Type B pancreatic cell (in vitro differentiated cells): ENCODE data around the gene SETDB1. TPM values are rescaled to one million over a fixed set of nuclear protein-coding genes. Genes with fewer than 3 reads are reported as not detected.
"Not testable (repeated sequence)": the region's sequence is repeated elsewhere in the genome, so short reads cannot be mapped to it uniquely, and the experiment has no call there.

Experiments used
- DNase-seq: peaks from one replicate; pipeline ENCODE4 v3.0.0; 2021; ENCODE audit warnings: mixed read lengths; ENCODE audit not compliant: unreplicated experiment; ENCODE audit errors: extremely low spot score
- H3K27ac Mint-ChIP-seq: 2 replicates; pipeline ENCODE4 v1.8.0; 2021; ENCODE audit warnings: mild to moderate bottlenecking, mixed read lengths
- H3K27me3 Mint-ChIP-seq: 2 replicates; pipeline ENCODE4 v1.8.0; 2021; ENCODE audit warnings: mixed read lengths
- H3K36me3 Mint-ChIP-seq: 2 replicates; pipeline ENCODE4 v1.8.0; 2021; ENCODE audit warnings: mixed read lengths
- H3K4me1 Mint-ChIP-seq: one replicate; pipeline ENCODE4 v1.8.0; 2021; ENCODE audit warnings: mixed read lengths; ENCODE audit not compliant: unreplicated experiment
- H3K4me3 Mint-ChIP-seq: 2 replicates; pipeline ENCODE4 v1.8.0; 2021; ENCODE audit warnings: mild to moderate bottlenecking, mixed read lengths
- H3K9me3 Mint-ChIP-seq: 2 replicates; pipeline ENCODE4 v1.8.0; 2021; ENCODE audit warnings: mixed read lengths
- CTCF ChIP-seq: fragments of 200-600 bp; sonication (generic); conservative IDR thresholded peaks from 2 replicates; pipeline ENCODE4 v1.5.0; 2021; ENCODE audit warnings: antibody characterized with exemption, mild to moderate bottlenecking
- total RNA-seq: library from RNA; stranded (reverse); gene quantifications from 2 replicates; pipeline ENCODE4 v1.2.1, GENCODE V29; 2021; ENCODE audit warnings: low replicate concordance

Gene SETDB1
- total RNA-seq, 1 donor from 2014 or later: 73.8 TPM

- no peak for DNase-seq
- TF ChIP-seq CTCF: no peak
- Mint-ChIP-seq H3K9me3 (no peaks in the 10 kb centered on the region), H3K27me3 (peaks cover 6% of the 10 kb centered on the region), H3K27ac (no peak overlapping the region), H3K36me3 (no peaks in the 10 kb centered on the region), H3K4me1 (peaks cover 9% of the 10 kb centered on the region), H3K4me3 (no peak overlapping the region)
These were observed 36.1 kb upstream of the SETDB1 start for GRCh38 chr1:150890033-150890416.

GRCh38 chr1:150893336-150893913 lies 32.7 kb upstream of the SETDB1 start:
- Mint-ChIP-seq H3K4me3 (no peak overlapping the region), H3K9me3 (no peaks in the 10 kb centered on the region), H3K36me3 (no peaks in the 10 kb centered on the region), H3K4me1 (peaks cover 4% of the 10 kb centered on the region), H3K27me3 (peaks cover 14% of the 10 kb centered on the region), H3K27ac (no peak overlapping the region)
- TF ChIP-seq CTCF: no peak
- no peak for DNase-seq

GRCh38 chr1:150895618-150896017 lies 30.5 kb upstream of the SETDB1 start:
- Mint-ChIP-seq H3K36me3 (no peaks in the 10 kb centered on the region), H3K9me3 (no peaks in the 10 kb centered on the region), H3K27ac (no peak overlapping the region), H3K27me3 (peaks cover 10% of the 10 kb centered on the region), H3K4me1 (peaks cover 4% of the 10 kb centered on the region), H3K4me3 (no peak overlapping the region)
- no peak for TF ChIP-seq CTCF
- DNase-seq: no peak

- H3K4me3 Mint-ChIP-seq, H3K4me1 Mint-ChIP-seq, DNase-seq, H3K27me3 Mint-ChIP-seq, H3K36me3 Mint-ChIP-seq, H3K9me3 Mint-ChIP-seq, H3K27ac Mint-ChIP-seq: not testable (repeated sequence)
These were observed 26.4 kb upstream of the SETDB1 start for GRCh38 chr1:150899795-150900194.

- Mint-ChIP-seq H3K27me3 (no peaks in the 10 kb centered on the region), H3K36me3 (no peaks in the 10 kb centered on the region), H3K4me1 (no peaks in the 10 kb centered on the region), H3K9me3 (no peaks in the 10 kb centered on the region), H3K4me3 (no peak overlapping the region), H3K27ac (no peak overlapping the region)
- DNase-seq: no peak
- TF ChIP-seq CTCF: no peak
These were observed 23.8 kb upstream of the SETDB1 start for GRCh38 chr1:150902346-150902745.

- no peak overlapping the region for H3K4me3 Mint-ChIP-seq
- TF ChIP-seq CTCF: no peak
- H3K27me3 Mint-ChIP-seq: no peaks in the 10 kb centered on the region
- DNase-seq: no peak
- no peaks in the 10 kb centered on the region for H3K36me3 Mint-ChIP-seq
- H3K4me1 Mint-ChIP-seq: no peaks in the 10 kb centered on the region
- H3K9me3 Mint-ChIP-seq: no peaks in the 10 kb centered on the region
- H3K27ac Mint-ChIP-seq: no peak overlapping the region
These were observed 23.4 kb upstream of the SETDB1 start for GRCh38 chr1:150902751-150903150.
